Body of pancreas (tissue), 4 donors: ENCODE results near the gene SPSB1. TPM values are rescaled to one million over a fixed set of nuclear protein-coding genes. Genes with fewer than 3 reads are reported as not detected.

ENCODE experiments used
- ATAC-seq: fragments of 150-250 bp; one replicate; pipeline ENCODE4 v1.9.1; 2016
- DNase-seq, 4 donors: peaks; one replicate each; pipeline ENCODE4 v3.0.0-alpha.2; 2019
- H3K27ac ChIP-seq, 4 donors: fragments of 200-600 bp; sonication (generic); 1 replicate in 3 of 4; 2 replicates in 1 of 4; pipeline versions ENCODE4 v1.5.1 to v1.6.1; 2016 to 2019; ENCODE audit warnings: mild to moderate bottlenecking in 1 of 4, mixed read lengths in 1 of 4, moderate library complexity in 1 of 4
- H3K27me3 ChIP-seq, 2 donors: fragments of 200-600 bp; sonication (generic); one replicate each; pipeline ENCODE4 v1.6.0; 2016; ENCODE audit warnings: mild to moderate bottlenecking in 1 of 2
- H3K36me3 ChIP-seq, 2 donors: fragments of 200-600 bp; sonication (generic); replicated peaks in 1 of 2; 2 replicates each; pipeline ENCODE4 v1.5.1; 2016; ENCODE audit warnings: low read depth in 2 of 2; ENCODE audit not compliant: insufficient read depth in 1 of 2
- H3K4me1 ChIP-seq: fragments of 200-600 bp; sonication (generic); one replicate; pipeline ENCODE4 v1.6.0; 2016
- H3K4me3 ChIP-seq, 2 donors: fragments of 200-600 bp; sonication (generic); 1 replicate in 1 of 2; 2 replicates in 1 of 2; pipeline ENCODE4 v1.5.1; 2016 to 2019
- H3K9me3 ChIP-seq, 3 donors: fragments of 200-600 bp; sonication (generic); 1 replicate in 2 of 3; 2 replicates in 1 of 3; pipeline ENCODE4 v1.5.1; 2016
- CTCF ChIP-seq, 7 experiments: fragments of 450-650 bp in 4 of 7; fragments of 200-600 bp in 3 of 7; sonication (generic) in 3 of 7; IDR thresholded peaks; one replicate each; pipeline ENCODE4 v1.5.1; 2016 to 2019; ENCODE audit warnings: antibody characterized with exemption in 7 of 7
- POLR2A ChIP-seq, 3 donors: fragments of 450-650 bp; IDR thresholded peaks; one replicate each; pipeline ENCODE4 v1.6.1; 2016; ENCODE audit warnings: antibody characterized with exemption in 3 of 3, mild to moderate bottlenecking in 2 of 3
- WGBS, 2 donors: methylation state at CpG; one replicate each; pipeline ENCODE4 v1.1.5; 2017; 5-methylcytosine and 5-hydroxymethylcytosine counted together
- intact Hi-C: fragments of 100-400 bp; cut with DNase I; formaldehyde crosslinking; loops from one replicate; pipeline ENCODE4 v1.15.1; 2023
- total RNA-seq, 2 donors: library from RNA; depleted of rRNA; stranded (reverse); fragments of >200 nt; gene quantifications; one replicate each; pipeline ENCODE4 v1.1.0, GENCODE V29; 2016

Gene SPSB1
- total RNA-seq, 2 donors from 2014 or later = 14.5 to 16.5 TPM

- Histone ChIP-seq H3K9me3 (no peaks in the 10 kb centered on the region), H3K27ac (peak overlapping the region in 2 of 4 donors; percentile 80 to 82), H3K4me1 (peaks cover 46% of the 10 kb centered on the region), H3K27me3 (no peaks in the 10 kb centered on the region), H3K36me3 (no peaks in the 10 kb centered on the region), H3K4me3 (no peak overlapping the region)
- ATAC-seq = no peak
- TF ChIP-seq CTCF (IDR thresholded peaks at IDR 0.05) (no peak), POLR2A (IDR thresholded peaks at IDR 0.05) (no peak)
- WGBS, 2 donors = 61 to 64% methylated on average over 5 to 6 of the region's 6 CpGs
- peak in 1 of 4 donors; percentile 16 for DNase-seq
- intact Hi-C loops = no loop called here
Observed at GRCh38 chr1:9251501-9251900, 41.2 kb upstream of the SPSB1 start.

- intact Hi-C loops = no loop called here
- Histone ChIP-seq H3K27ac (peak overlapping the region in 1 of 4 donors; percentile 28), H3K4me3 (no peak overlapping the region), H3K9me3 (no peaks in the 10 kb centered on the region), H3K4me1 (peaks cover 40% of the 10 kb centered on the region), H3K36me3 (no peaks in the 10 kb centered on the region), H3K27me3 (no peaks in the 10 kb centered on the region)
- WGBS, 2 donors = 77 to 85% methylated on average over 8 of the region's 8 CpGs
- TF ChIP-seq POLR2A (IDR thresholded peaks at IDR 0.05) (no peak), CTCF (IDR thresholded peaks at IDR 0.05) (no peak)
- ATAC-seq (no peak), DNase-seq (no peak)
Observed at GRCh38 chr1:9253004-9253403, 39.7 kb upstream of the SPSB1 start.

- ATAC-seq (no peak), DNase-seq (no peak)
- no peak overlapping the region for H3K4me3 ChIP-seq
- H3K27me3 ChIP-seq = no peaks in the 10 kb centered on the region
- no peaks in the 10 kb centered on the region for H3K36me3 ChIP-seq
- no peak for TF ChIP-seq POLR2A (IDR thresholded peaks at IDR 0.05)
- TF ChIP-seq CTCF (IDR thresholded peaks at IDR 0.05) = no peak
- H3K4me1 ChIP-seq = peaks cover 36% of the 10 kb centered on the region
- peak overlapping the region in 2 of 4 donors; percentile 28 to 31 for H3K27ac ChIP-seq
- no peaks in the 10 kb centered on the region for H3K9me3 ChIP-seq
- WGBS, 2 donors = 80 to 82% methylated on average over 10 of the region's 10 CpGs
- intact Hi-C loops = no loop called here
Observed at GRCh38 chr1:9253453-9254105, 39.1 kb upstream of the SPSB1 start.

- Histone ChIP-seq H3K27ac (no peak overlapping the region), H3K4me1 (peaks cover 8% of the 10 kb centered on the region), H3K36me3 (no peaks in the 10 kb centered on the region), H3K4me3 (no peak overlapping the region), H3K9me3 (no peaks in the 10 kb centered on the region), H3K27me3 (no peaks in the 10 kb centered on the region)
- ATAC-seq (no peak), DNase-seq (no peak)
- TF ChIP-seq POLR2A (IDR thresholded peaks at IDR 0.05) (no peak), CTCF (IDR thresholded peaks at IDR 0.05) (no peak)
- intact Hi-C loops = no loop called here
- WGBS, 2 donors = 90 to 91% methylated on average over 2 to 7 of the region's 7 CpGs
Observed at GRCh38 chr1:9256332-9256731, 36.4 kb upstream of the SPSB1 start.

GRCh38 chr1:9257851-9258250 lies 34.8 kb upstream of the SPSB1 start:
- ATAC-seq (no peak), DNase-seq (no peak)
- Histone ChIP-seq H3K4me1 (peaks cover 5% of the 10 kb centered on the region), H3K9me3 (no peaks in the 10 kb centered on the region), H3K36me3 (peaks cover 0 to 7% of the 10 kb centered on the region in 2 donors), H3K4me3 (no peak overlapping the region), H3K27ac (no peak overlapping the region), H3K27me3 (no peaks in the 10 kb centered on the region)
- WGBS, 2 donors = 91 to 95% methylated on average over 18 to 22 of the region's 22 CpGs
- TF ChIP-seq POLR2A (IDR thresholded peaks at IDR 0.05) = no peak
- TF ChIP-seq CTCF (IDR thresholded peaks at IDR 0.05) = no peak
- intact Hi-C loops = no loop called here
